Heart left ventricle (tissue), 16 donors: ENCODE data around the gene ADSS1. TPM values are rescaled to one million over a fixed set of nuclear protein-coding genes. Genes with fewer than 3 reads are reported as not detected.

Experiments
- ATAC-seq, 4 donors: fragments of 200-7000 bp; cut with Tn5 transposase; one replicate each; pipeline ENCODE4 v1.9.1; 2020 to 2022; ENCODE audit warnings: moderate library complexity in 4 of 4, mild to moderate bottlenecking in 3 of 4, moderate number of reproducible peaks in 1 of 4
- DNase-seq, 5 donors: peaks; one replicate each; pipeline ENCODE4 v3.0.0-alpha.2; 2020
- H3K27ac ChIP-seq, 12 donors: fragments of 200-600 bp; sonication (generic) in 4 of 12; one replicate each; pipeline versions ENCODE4 v1.5.0 to v1.8.0; 2016 to 2022; ENCODE audit warnings: mild to moderate bottlenecking in 2 of 12
- H3K27me3 ChIP-seq, 9 donors: fragments of 200-600 bp; sonication (generic) in 2 of 9; one replicate each; pipeline versions ENCODE4 v1.5.1 to v1.8.0; 2016 to 2022; ENCODE audit warnings: mild to moderate bottlenecking in 3 of 9
- H3K36me3 ChIP-seq, 9 donors: fragments of 200-600 bp; sonication (generic) in 2 of 9; one replicate each; pipeline versions ENCODE4 v1.5.0 to v1.8.0; 2018 to 2022; ENCODE audit warnings: mild to moderate bottlenecking in 2 of 9
- H3K4me1 ChIP-seq, 12 donors: fragments of 200-600 bp; sonication (generic) in 4 of 12; one replicate each; pipeline versions ENCODE4 v1.5.0 to v1.8.0; 2016 to 2022; ENCODE audit warnings: mild to moderate bottlenecking in 3 of 12
- H3K4me3 ChIP-seq, 12 donors: fragments of 200-600 bp; sonication (generic) in 4 of 12; one replicate each; pipeline versions ENCODE4 v1.5.0 to v1.8.0; 2017 to 2022; ENCODE audit warnings: mild to moderate bottlenecking in 9 of 12, moderate library complexity in 4 of 12
- H3K9me3 ChIP-seq, 12 donors: fragments of 200-600 bp; sonication (generic) in 4 of 12; one replicate each; pipeline versions ENCODE4 v1.5.0 to v1.8.0; 2016 to 2022; ENCODE audit warnings: mild to moderate bottlenecking in 1 of 12
- POLR2A ChIP-seq, 2 donors: fragments of 450-650 bp; IDR thresholded peaks; one replicate each; pipeline ENCODE4 v1.6.1; 2017; ENCODE audit warnings: antibody characterized with exemption in 2 of 2, mild to moderate bottlenecking in 2 of 2, moderate library complexity in 2 of 2
- WGBS, 4 donors: extraction: QIAGEN DNeasy Blood & Tissue Kit in 2 of 4; methylation state at CpG; one replicate each; pipeline versions ENCODE4 v1.1.5 to v1.1.7; 2013 to 2018; 5-methylcytosine and 5-hydroxymethylcytosine counted together
- intact Hi-C, 10 donors: fragments of 100-400 bp; cut with DNase I; formaldehyde crosslinking; loops; one replicate each; pipeline versions ENCODE4 v1.11.1 to v1.14.2; 2022
- polyA plus RNA-seq, 2 donors: library from polyadenylated mRNA; stranded (reverse); fragments of 200-250 nt; gene quantifications; one replicate each; pipeline ENCODE4 v1.2.3, GENCODE V29; 2013
- total RNA-seq, 9 donors: library from RNA; depleted of rRNA in 2 of 9; stranded (reverse); fragments of >200 nt in 2 of 9; fragmentation: NEBNext Ultra II Directional in 3 of 9; extraction: Animal tissue kit (Norgen Biotek cat#: 25700) in 3 of 9; gene quantifications; one replicate each; pipeline versions ENCODE4 v1.1.0 to v1.2.4, GENCODE V29; 2016 to 2023
- TF ChIP-seq, protein P1 (sequence below), 12 donors: fragments of 200-600 bp; sonication (generic) in 4 of 12; IDR thresholded peaks; one replicate each; pipeline versions ENCODE4 v1.5.0 to v1.8.0; 2018 to 2022; ENCODE audit warnings: antibody characterized with exemption in 12 of 12, mild to moderate bottlenecking in 5 of 12
- donor health status: ischemic (EF 13 %, LVEDD 7.1; RV severe dilation, severe dysfunction).
- donor health status: healthy with polysubstance abuse.
- donor health status: DM: no; HTN: yes; CAD: no.
- donor health status: DM: no; HTN: no; CAD: no.
- donor health status: ischemic (EF 25% LVEDD 6.9; RV normal size, moderate dysfunction).
- donor health status: ischemic (EF 25% LVEDD 5.7; RV mildly dilated, moderate dysfunction).
- donor health status: healthy.
- donor health status: DM: yes; HTN: yes; CAD: no.
- donor health status: ischemic (EF 35%, LVEDD 5.7; RV mildly dilated, moderate dysfunction).
- donor health status: nonischemic (EF 11% LVEDD 7.7; RV severe dilation, severe dysfunction).
- donor health status: DM: yes; HTN: yes; CAD: no.
- donor health status: PGD.
- donor health status: ischemic (EF 29% LVEDD 5.4; RV normal size, mild dysfunction).
- donor health status: nonischemic (EF 23%, LVEDD 6.1; RV moderate dilation, normal function).

Gene ADSS1
- total and polyA plus RNA-seq, 11 donors, result 64.7 to 258 (median 160) TPM

DNA sequence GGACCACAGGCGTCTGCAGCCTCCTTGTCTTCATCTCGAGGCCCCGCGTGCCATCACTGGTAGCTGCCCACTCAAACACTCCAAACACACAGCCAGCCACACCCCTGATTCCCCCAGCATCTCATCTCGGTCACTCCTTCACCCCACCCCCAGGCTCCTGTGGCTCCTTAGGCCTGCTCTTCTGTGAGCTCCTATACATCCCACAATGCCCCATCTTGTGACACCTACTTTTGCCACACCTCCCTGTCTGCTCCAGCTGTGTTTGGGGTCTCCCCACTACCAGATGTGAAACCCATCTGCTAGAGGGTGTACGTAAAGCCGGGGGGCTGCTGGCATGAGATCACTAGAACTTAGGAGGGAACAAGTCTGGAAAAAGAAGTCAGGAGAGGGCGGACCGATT lies 67.4 kb downstream of the ADSS1 start:
- TF ChIP-seq, protein P1, sequence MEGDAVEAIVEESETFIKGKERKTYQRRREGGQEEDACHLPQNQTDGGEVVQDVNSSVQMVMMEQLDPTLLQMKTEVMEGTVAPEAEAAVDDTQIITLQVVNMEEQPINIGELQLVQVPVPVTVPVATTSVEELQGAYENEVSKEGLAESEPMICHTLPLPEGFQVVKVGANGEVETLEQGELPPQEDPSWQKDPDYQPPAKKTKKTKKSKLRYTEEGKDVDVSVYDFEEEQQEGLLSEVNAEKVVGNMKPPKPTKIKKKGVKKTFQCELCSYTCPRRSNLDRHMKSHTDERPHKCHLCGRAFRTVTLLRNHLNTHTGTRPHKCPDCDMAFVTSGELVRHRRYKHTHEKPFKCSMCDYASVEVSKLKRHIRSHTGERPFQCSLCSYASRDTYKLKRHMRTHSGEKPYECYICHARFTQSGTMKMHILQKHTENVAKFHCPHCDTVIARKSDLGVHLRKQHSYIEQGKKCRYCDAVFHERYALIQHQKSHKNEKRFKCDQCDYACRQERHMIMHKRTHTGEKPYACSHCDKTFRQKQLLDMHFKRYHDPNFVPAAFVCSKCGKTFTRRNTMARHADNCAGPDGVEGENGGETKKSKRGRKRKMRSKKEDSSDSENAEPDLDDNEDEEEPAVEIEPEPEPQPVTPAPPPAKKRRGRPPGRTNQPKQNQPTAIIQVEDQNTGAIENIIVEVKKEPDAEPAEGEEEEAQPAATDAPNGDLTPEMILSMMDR (IDR thresholded peaks at IDR 0.05), result no peak
- no peak for TF ChIP-seq POLR2A (IDR thresholded peaks at IDR 0.05)
- DNase-seq (no peak), ATAC-seq (no peak)
- H3K27ac ChIP-seq, result peak overlapping the region in 5 of 12 donors; percentile 44 to 90 (median 62)
- H3K36me3 ChIP-seq, result peaks cover 0 to 55% (median 35%) of the 10 kb centered on the region in 9 donors
- WGBS, 4 donors, result 82 to 93% (median 90%) methylated on average over 9 of the region's 9 CpGs
- no peaks in the 10 kb centered on the region for H3K27me3 ChIP-seq
- H3K9me3 ChIP-seq, result no peaks in the 10 kb centered on the region
- no peak overlapping the region for H3K4me3 ChIP-seq
- H3K4me1 ChIP-seq, result peaks cover 6 to 84% (median 59%) of the 10 kb centered on the region in 12 donors
- intact Hi-C loops, result loop anchor here in 1 of 10 donors (5.0 kb wide), 1 partner anchor 39 kb away; the partner anchor contains the start of gene SIVA1

DNA sequence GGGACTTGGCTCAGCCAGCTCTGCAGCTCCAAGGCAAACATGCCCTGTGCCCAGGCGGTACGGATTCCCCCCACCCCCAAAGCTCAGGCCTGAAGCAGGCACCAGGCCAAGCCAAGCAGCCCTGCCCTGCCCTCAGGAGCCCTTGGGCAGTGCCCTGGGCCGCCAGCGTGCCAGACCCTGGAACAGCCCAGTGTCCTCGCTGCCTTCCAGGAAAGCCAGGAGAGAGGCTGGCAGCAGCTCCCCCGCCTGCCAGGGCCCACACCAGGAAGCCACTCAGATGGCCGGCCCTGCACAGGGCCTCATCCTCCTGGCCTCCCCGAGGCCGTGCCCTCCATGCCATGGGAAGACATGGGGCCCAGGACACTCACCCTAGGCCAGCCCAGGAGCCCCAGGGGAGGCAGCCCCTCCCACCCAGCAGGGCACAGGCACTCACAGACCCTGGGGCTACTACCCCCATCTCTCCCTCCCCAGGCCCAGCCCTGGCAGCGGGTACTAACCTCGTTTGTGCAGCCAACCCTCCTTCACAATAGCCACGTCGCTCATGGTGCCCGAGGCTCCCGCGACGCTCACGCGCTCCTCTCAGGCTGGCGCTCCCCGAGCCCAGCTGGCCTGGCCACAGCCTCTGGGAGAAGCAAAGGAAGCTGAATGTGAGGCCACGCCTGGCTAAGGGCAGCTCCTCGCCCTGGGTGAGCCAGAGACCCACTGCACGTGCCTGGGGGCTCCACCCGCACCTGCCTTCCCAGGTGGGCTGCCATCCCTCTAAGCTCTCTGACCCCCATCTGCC lies 68.3 kb downstream of the ADSS1 start:
- Histone ChIP-seq H3K4me3 (no peak overlapping the region), H3K4me1 (peaks cover 6 to 83% (median 57%) of the 10 kb centered on the region in 12 donors), H3K27me3 (no peaks in the 10 kb centered on the region), H3K36me3 (peaks cover 0 to 48% (median 35%) of the 10 kb centered on the region in 9 donors), H3K27ac (peak overlapping the region in 7 of 12 donors; percentile 67 to 90 (median 72)), H3K9me3 (no peaks in the 10 kb centered on the region)
- 57 to 75% (median 68%) methylated on average over 19 to 25 of the region's 25 CpGs for WGBS, 4 donors
- TF ChIP-seq, protein P1 (IDR thresholded peaks at IDR 0.05), result no peak
- TF ChIP-seq POLR2A (IDR thresholded peaks at IDR 0.05), result no peak
- intact Hi-C loops, result loop anchor here in 1 of 10 donors (5.0 kb wide), 1 partner anchor 40 kb away; the partner anchor contains the start of gene SIVA1
- peak; percentile 75 to 89 (median 82) for DNase-seq
- peak; percentile 69 to 89 (median 74) for ATAC-seq

DNA sequence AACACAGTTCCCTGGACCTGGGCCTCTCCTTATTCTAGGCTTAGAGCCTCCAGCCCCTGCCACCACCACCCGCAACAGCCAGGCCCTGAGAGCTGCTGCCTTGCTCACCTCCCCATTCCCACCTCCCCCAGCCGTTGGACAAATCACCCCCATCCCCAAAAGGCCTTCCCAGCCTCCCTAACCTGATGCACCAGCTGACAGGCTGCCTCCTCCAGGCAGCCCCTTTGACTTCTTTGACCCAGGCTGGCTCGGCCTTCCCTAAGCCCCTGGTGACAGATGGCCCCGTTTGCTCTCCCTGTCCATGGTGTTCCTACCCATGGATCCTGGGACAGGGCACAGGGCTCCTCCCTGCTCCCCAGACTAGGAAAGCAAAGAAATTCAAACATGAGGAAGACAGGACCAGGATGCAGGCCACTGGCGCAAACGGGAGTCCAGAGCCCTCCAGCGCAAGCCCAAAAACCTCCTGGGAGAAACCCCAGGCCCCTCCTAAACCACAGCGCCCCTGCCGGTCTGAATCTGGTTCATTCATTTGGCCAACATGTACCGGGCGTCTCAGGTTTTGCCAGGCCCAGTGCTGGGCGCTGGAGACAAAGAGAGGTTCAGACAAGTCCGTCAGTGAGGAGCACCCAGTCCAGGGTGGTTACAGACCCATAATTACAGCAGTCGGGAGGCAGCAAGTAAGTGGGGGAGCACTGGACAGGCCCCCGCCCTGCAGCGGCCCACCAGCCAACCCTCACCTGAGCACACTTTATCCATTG lies 69.1 kb downstream of the ADSS1 start:
- Histone ChIP-seq H3K9me3 (no peaks in the 10 kb centered on the region), H3K36me3 (peaks cover 0 to 41% (median 33%) of the 10 kb centered on the region in 9 donors), H3K27me3 (no peaks in the 10 kb centered on the region), H3K4me3 (peak overlapping the region in 4 of 12 donors; percentile 81 to 98 (median 84)), H3K4me1 (peaks cover 6 to 82% (median 58%) of the 10 kb centered on the region in 12 donors), H3K27ac (peak overlapping the region in 5 of 12 donors; percentile 71 to 90 (median 77))
- TF ChIP-seq, protein P1 (IDR thresholded peaks at IDR 0.05), result no peak
- WGBS, 4 donors, result 84 to 88% (median 86%) methylated on average over 16 of the region's 16 CpGs
- intact Hi-C loops, result loop anchor here in 1 of 10 donors (5.0 kb wide), 1 partner anchor 41 kb away; the partner anchor contains the start of gene SIVA1
- DNase-seq (no peak), ATAC-seq (no peak)

DNA sequence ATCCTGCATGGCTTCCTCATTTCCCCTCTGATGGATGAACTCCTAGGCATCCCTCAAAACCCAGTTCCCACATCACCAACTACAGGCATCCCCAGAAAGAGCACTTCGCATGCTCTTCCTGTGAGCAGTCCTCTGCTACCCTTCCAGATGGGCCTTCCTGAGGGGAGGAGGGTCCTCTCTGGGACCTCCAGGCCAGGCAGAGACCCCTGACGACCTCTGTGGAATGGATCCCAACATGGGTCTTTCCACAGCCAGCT lies 69.6 kb downstream of the ADSS1 start:
- Histone ChIP-seq H3K4me3 (peak overlapping the region in 8 of 12 donors; percentile 8 to 98 (median 82)), H3K36me3 (peaks cover 0 to 40% (median 29%) of the 10 kb centered on the region in 9 donors), H3K4me1 (peaks cover 6 to 77% (median 56%) of the 10 kb centered on the region in 12 donors), H3K27ac (peak overlapping the region in 5 of 12 donors; percentile 3 to 92 (median 78)), H3K27me3 (no peaks in the 10 kb centered on the region), H3K9me3 (no peaks in the 10 kb centered on the region)
- intact Hi-C loops, result loop anchor here in 1 of 10 donors (5.0 kb wide), 1 partner anchor 41 kb away; the partner anchor contains the start of gene SIVA1
- DNase-seq (no peak), ATAC-seq (no peak)
- WGBS, 4 donors, result 84 to 93% (median 87%) methylated on average over 2 of the region's 2 CpGs
- no peak for TF ChIP-seq POLR2A (IDR thresholded peaks at IDR 0.05)
- TF ChIP-seq, protein P1 (IDR thresholded peaks at IDR 0.05), result no peak
